NOMO-1 treated with dmso at 0.1 percent for 144 hours (cell line): ENCODE data around the gene COLGALT1.
A peak's percentile ranks its signal among the peaks of the same experiment; 100 is the strongest.
"Not testable (repeated sequence)": the region's sequence is repeated elsewhere in the genome, so short reads cannot be mapped to it uniquely, and the experiment has no call there.

Source experiments
- DNase-seq: peaks from one replicate; lab custom pipeline; 2025; ENCODE audit not compliant: unreplicated experiment; lab: John Stamatoyannopoulos, UW

COLGALT1 gene

GRCh38 chr19:17556995-17557394 is 1.5 kb downstream of the COLGALT1 start:
- DNase-seq, result no peak

- peak; percentile 46 for DNase-seq
Observed at GRCh38 chr19:17557466-17557865, 2.0 kb downstream of the COLGALT1 start.

GRCh38 chr19:17560205-17560595 is 4.8 kb downstream of the COLGALT1 start:
- no peak for DNase-seq

- no peak for DNase-seq
Observed at GRCh38 chr19:17562097-17562496, 6.6 kb downstream of the COLGALT1 start.

- DNase-seq, result no peak
Observed at GRCh38 chr19:17562561-17562960, 7.1 kb downstream of the COLGALT1 start.

GRCh38 chr19:17564781-17565180 is 9.3 kb downstream of the COLGALT1 start:
- DNase-seq, result no peak

- no peak for DNase-seq
Observed at GRCh38 chr19:17565611-17566010, 10.2 kb downstream of the COLGALT1 start.

- no peak for DNase-seq
Observed at GRCh38 chr19:17567940-17568339, 12.5 kb downstream of the COLGALT1 start.

- DNase-seq, result not testable (repeated sequence)
Observed at GRCh38 chr19:17570291-17570690, 14.8 kb downstream of the COLGALT1 start.

- DNase-seq, result no peak
Observed at GRCh38 chr19:17570791-17571190, 15.3 kb downstream of the COLGALT1 start.

GRCh38 chr19:17572638-17573037 is 17.2 kb downstream of the COLGALT1 start:
- DNase-seq, result no peak

- DNase-seq, result no peak
Observed at GRCh38 chr19:17575871-17576757, 20.7 kb downstream of the COLGALT1 start.

- no peak for DNase-seq
Observed at GRCh38 chr19:17576758-17577456, 21.5 kb downstream of the COLGALT1 start.

GRCh38 chr19:17577457-17578097 is 22.1 kb downstream of the COLGALT1 start:
- DNase-seq, result no peak

- DNase-seq, result peak; percentile 26
Observed at GRCh38 chr19:17579661-17580244, 24.3 kb downstream of the COLGALT1 start.

GRCh38 chr19:17580470-17581144 is 25.2 kb downstream of the COLGALT1 start:
- DNase-seq, result no peak

GRCh38 chr19:17581211-17581874 is 25.9 kb downstream of the COLGALT1 start:
- DNase-seq, result no peak

GRCh38 chr19:17582613-17583012 is 27.2 kb downstream of the COLGALT1 start:
- no peak for DNase-seq

- DNase-seq, result no peak
Observed at GRCh38 chr19:17584132-17584531, 28.7 kb downstream of the COLGALT1 start.

- not testable (repeated sequence) for DNase-seq
Observed at GRCh38 chr19:17585395-17585794, 29.9 kb downstream of the COLGALT1 start.
